ENCODE data around the gene ZNF669. TPM values are rescaled to one million over a fixed set of nuclear protein-coding genes. Genes with fewer than 3 reads are reported as not detected.

ZNF669 gene
- total RNA-seq, 1 experiment from 2014 or later: 19.5 TPM

DNA sequence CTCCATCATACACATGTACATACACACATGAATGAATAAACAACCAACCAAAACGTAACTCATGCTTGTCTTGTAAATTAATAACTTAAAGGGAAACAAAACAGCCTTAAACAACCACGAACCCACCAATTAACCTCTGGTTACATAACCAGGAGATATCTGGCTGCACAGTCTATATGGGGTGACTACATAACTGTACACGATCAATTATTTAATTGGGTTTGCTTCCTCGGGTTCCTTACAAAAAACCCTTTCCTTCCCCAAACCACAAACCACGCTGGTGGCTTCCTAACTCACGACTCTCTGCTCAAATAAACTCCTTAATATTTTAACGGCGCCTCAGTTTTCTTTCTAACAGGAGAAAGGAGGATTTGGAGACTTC is 26.3 kb downstream of the ZNF669 start:
- H4K5ac ChIP-seq (ENCODE audit: insufficient read length, low read depth, low read length): no peak overlapping the region
- H3K23me2 ChIP-seq (ENCODE audit: insufficient read length, low read depth, low read length, poor library complexity, severe bottlenecking): peaks cover 6% of the 10 kb centered on the region
- no peak overlapping the region for H2BK20ac ChIP-seq (ENCODE audit: low read depth, low read length, poor library complexity, severe bottlenecking)
- H3K4me3 Mint-ChIP-seq: peak overlapping the region; percentile 85 to 96
- H2BK15ac ChIP-seq (ENCODE audit: low read depth, low read length): peak overlapping the region; percentile 2; the same call in 1 of the 2 replicates
- no peak for DNase-seq
- H2AK5ac ChIP-seq (ENCODE audit: insufficient read length, low read length): no peak overlapping the region
- no peak overlapping the region for H2BK5ac ChIP-seq (ENCODE audit: insufficient read length, low read length)
- peaks cover 42 to 48% (median 44%) of the 10 kb centered on the region in 3 experiments for H3K36me3 Mint-ChIP-seq (ENCODE audit: insufficient read depth in 1 of 3, low read depth in 3 of 3)
- no peaks in the 10 kb centered on the region for H3K4me1 ChIP-seq (ENCODE audit: insufficient read depth, low read length)
- no peak overlapping the region for H3T11ph ChIP-seq (ENCODE audit: low read length)
- H3K9me3 Mint-ChIP-seq: peaks cover 45 to 47% of the 10 kb centered on the region in 2 experiments
- no peak overlapping the region for H2BK120ac ChIP-seq (ENCODE audit: low read depth, low read length, poor library complexity, severe bottlenecking)
- no peak overlapping the region for H4K91ac ChIP-seq (ENCODE audit: insufficient read length, low read depth, low read length)
- peaks cover 30% of the 10 kb centered on the region for H3K79me2 ChIP-seq (ENCODE audit: insufficient read depth, low read length)
- H2BK12ac ChIP-seq (ENCODE audit: insufficient read length, low read depth, low read length): no peak overlapping the region
- H3K9me3 ChIP-seq (ENCODE audit: control insufficient read depth, low read depth, low read length): peaks cover 20% of the 10 kb centered on the region
- H3K9ac ChIP-seq (ENCODE audit: extremely low read depth, insufficient read length, low read length): peak overlapping the region; percentile 95
- H3K27me3 Mint-ChIP-seq (ENCODE audit: low read depth): peaks cover 2% of the 10 kb centered on the region; the same call in 1 of the 2 replicates
- H3K27ac ChIP-seq (ENCODE audit: insufficient read length, low read depth, low read length): no peak overlapping the region
- peak overlapping the region; percentile 97 for H3K4me2 ChIP-seq (ENCODE audit: insufficient read depth, insufficient read length, low read length)
- H3K18ac ChIP-seq (ENCODE audit: insufficient read length, low read depth, low read length): peak overlapping the region; percentile 81
- peak overlapping the region; percentile 83; the same call in 1 of the 2 replicates for H3K14ac ChIP-seq (ENCODE audit: insufficient read depth, low read length)
- H3K23ac ChIP-seq (ENCODE audit: insufficient read length, low read depth, low read length): no peak overlapping the region
- H3K79me1 ChIP-seq (ENCODE audit: insufficient read depth, low read depth, low read length, poor library complexity, severe bottlenecking): peaks cover 15% of the 10 kb centered on the region
- H3K4me1 Mint-ChIP-seq: peaks cover 21% of the 10 kb centered on the region in 2 experiments
- H3K27me3 ChIP-seq (ENCODE audit: insufficient read depth, low read length): no peaks in the 10 kb centered on the region
- peak overlapping the region; percentile 8; the same call in 1 of the 2 replicates for H3K4ac ChIP-seq (ENCODE audit: low read depth, low read length)
- TF ChIP-seq, protein P1, sequence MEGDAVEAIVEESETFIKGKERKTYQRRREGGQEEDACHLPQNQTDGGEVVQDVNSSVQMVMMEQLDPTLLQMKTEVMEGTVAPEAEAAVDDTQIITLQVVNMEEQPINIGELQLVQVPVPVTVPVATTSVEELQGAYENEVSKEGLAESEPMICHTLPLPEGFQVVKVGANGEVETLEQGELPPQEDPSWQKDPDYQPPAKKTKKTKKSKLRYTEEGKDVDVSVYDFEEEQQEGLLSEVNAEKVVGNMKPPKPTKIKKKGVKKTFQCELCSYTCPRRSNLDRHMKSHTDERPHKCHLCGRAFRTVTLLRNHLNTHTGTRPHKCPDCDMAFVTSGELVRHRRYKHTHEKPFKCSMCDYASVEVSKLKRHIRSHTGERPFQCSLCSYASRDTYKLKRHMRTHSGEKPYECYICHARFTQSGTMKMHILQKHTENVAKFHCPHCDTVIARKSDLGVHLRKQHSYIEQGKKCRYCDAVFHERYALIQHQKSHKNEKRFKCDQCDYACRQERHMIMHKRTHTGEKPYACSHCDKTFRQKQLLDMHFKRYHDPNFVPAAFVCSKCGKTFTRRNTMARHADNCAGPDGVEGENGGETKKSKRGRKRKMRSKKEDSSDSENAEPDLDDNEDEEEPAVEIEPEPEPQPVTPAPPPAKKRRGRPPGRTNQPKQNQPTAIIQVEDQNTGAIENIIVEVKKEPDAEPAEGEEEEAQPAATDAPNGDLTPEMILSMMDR (conservative IDR thresholded peaks at IDR 0.05): no peak
- WGBS (ENCODE audit: extremely low coverage, insufficient read length, low lambda C conversion rate): no CpG with 5 or more reads among the region's 8 CpGs
- no peaks in the 10 kb centered on the region for H4K20me1 ChIP-seq (ENCODE audit: control insufficient read depth, insufficient read depth, insufficient read length)
- no peak overlapping the region for H4K8ac ChIP-seq (replicated peaks; ENCODE audit: insufficient read length, low read depth, low read length)
- H3K27ac Mint-ChIP-seq: peak overlapping the region in 2 of 3 experiments; percentile 78 to 98; a peak in 5 of 7 replicates
- H3K56ac ChIP-seq (ENCODE audit: insufficient read length, low read depth, low read length): peak overlapping the region; percentile 11
- no peak overlapping the region for H2AFZ ChIP-seq (ENCODE audit: low read length)

Data from H9 (cell line).